Smooth muscle cell (in vitro differentiated cells): ENCODE results near the gene TGFBR2. TPM values are rescaled to one million over a fixed set of nuclear protein-coding genes. Genes with fewer than 3 reads are reported as not detected.

Source experiments
- DNase-seq: peaks from one replicate; lab custom pipeline; 2025; ENCODE audit not compliant: unreplicated experiment; lab: John Stamatoyannopoulos, UW
- H2AFZ ChIP-seq: fragments of 200-600 bp; sonication (generic); 2 replicates; pipeline ENCODE4 v1.6.0; 2016; ENCODE audit warnings: antibody characterized with exemption, low read depth, mild to moderate bottlenecking
- H3F3A ChIP-seq: fragments of 200-600 bp; sonication (generic); 2 replicates; pipeline ENCODE4 v1.6.0; 2017; ENCODE audit warnings: antibody characterized with exemption, low read depth
- H3K27ac ChIP-seq: fragments of 200-600 bp; sonication (generic); 2 replicates; pipeline ENCODE4 v1.5.1; 2016; ENCODE audit warnings: low read depth, mild to moderate bottlenecking
- H3K27me3 ChIP-seq: fragments of 200-600 bp; sonication (generic); 2 replicates; pipeline ENCODE4 v1.6.1; 2016; ENCODE audit warnings: low read depth, mild to moderate bottlenecking
- H3K36me3 ChIP-seq: fragments of 200-600 bp; sonication (generic); 2 replicates; pipeline ENCODE4 v1.5.1; 2016; ENCODE audit warnings: low read depth
- H3K4me1 ChIP-seq: fragments of 200-600 bp; sonication (generic); 2 replicates; pipeline ENCODE4 v1.5.1; 2016; ENCODE audit warnings: low read depth
- H3K4me2 ChIP-seq: fragments of 200-600 bp; sonication (generic); 2 replicates; pipeline ENCODE4 v1.6.0; 2016; ENCODE audit warnings: mild to moderate bottlenecking
- H3K4me3 ChIP-seq: fragments of 200-600 bp; sonication (generic); 2 replicates; pipeline ENCODE4 v1.5.1; 2016; ENCODE audit warnings: mild to moderate bottlenecking
- H3K79me2 ChIP-seq: fragments of 200-600 bp; sonication (generic); 2 replicates; pipeline ENCODE4 v1.6.0; 2016; ENCODE audit warnings: low read depth, mild to moderate bottlenecking
- H3K9ac ChIP-seq: fragments of 200-600 bp; sonication (generic); 2 replicates; pipeline ENCODE4 v1.6.0; 2016; ENCODE audit warnings: low read depth
- H3K9me3 ChIP-seq: fragments of 200-600 bp; sonication (generic); replicated peaks from 2 replicates; pipeline ENCODE4 v1.5.1; 2016; ENCODE audit warnings: low read depth
- H4K20me1 ChIP-seq: fragments of 200-600 bp; sonication (generic); 2 replicates; pipeline ENCODE4 v1.6.0; 2016; ENCODE audit warnings: low read depth
- whole genome bisulfite sequencing: methylation state at CpG from one replicate; pipeline ENCODE4 v1.1.7; 2016; ENCODE audit warnings: low lambda C conversion rate; 5-methylcytosine and 5-hydroxymethylcytosine counted together
- polyA plus RNA-seq: library from polyadenylated mRNA; unstranded; fragments of >200 nt; fragmentation: Nextera tagmentation; extraction: Ambion mirVana; gene quantifications from 2 replicates; pipeline ENCODE4 v1.2.1, GENCODE V29; 2016
- total RNA-seq: library from RNA; depleted of rRNA; stranded (reverse); fragments of >200 nt; gene quantifications from 2 replicates; pipeline ENCODE4 v1.2.3, GENCODE V29; 2014
- TF ChIP-seq, protein P1 (sequence below): fragments of 200-600 bp; sonication (generic); IDR thresholded peaks from 2 replicates; pipeline ENCODE4 v1.5.1; 2017; ENCODE audit warnings: borderline replicate concordance, mild to moderate bottlenecking, antibody characterized with exemption; ENCODE audit not compliant: insufficient read depth, poor library complexity, severe bottlenecking

Gene TGFBR2
- total RNA-seq, result 53.7 and 60.9 TPM in 2 replicates
- polyA plus RNA-seq, result 37.5 and 39.6 TPM in 2 replicates

DNA sequence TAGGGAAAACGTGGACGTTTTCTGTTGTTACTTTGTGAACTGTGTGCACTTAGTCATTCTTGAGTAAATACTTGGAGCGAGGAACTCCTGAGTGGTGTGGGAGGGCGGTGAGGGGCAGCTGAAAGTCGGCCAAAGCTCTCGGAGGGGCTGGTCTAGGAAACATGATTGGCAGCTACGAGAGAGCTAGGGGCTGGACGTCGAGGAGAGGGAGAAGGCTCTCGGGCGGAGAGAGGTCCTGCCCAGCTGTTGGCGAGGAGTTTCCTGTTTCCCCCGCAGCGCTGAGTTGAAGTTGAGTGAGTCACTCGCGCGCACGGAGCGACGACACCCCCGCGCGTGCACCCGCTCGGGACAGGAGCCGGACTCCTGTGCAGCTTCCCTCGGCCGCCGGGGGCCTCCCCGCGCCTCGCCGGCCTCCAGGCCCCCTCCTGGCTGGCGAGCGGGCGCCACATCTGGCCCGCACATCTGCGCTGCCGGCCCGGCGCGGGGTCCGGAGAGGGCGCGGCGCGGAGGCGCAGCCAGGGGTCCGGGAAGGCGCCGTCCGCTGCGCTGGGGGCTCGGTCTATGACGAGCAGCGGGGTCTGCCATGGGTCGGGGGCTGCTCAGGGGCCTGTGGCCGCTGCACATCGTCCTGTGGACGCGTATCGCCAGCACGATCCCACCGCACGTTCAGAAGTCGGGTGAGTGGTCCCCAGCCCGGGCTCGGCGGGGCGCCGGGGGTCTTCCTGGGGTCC, at the start of gene TGFBR2:
TSS of gene TGFBR2 (plus strand) at position 301 of the 731 bp plus-strand sequence. CDS start at position 584, 283 bp downstream.
- peak within 1 kb of the TSS; percentile 98 for H2AFZ ChIP-seq
- peaks cover 30% of the 10 kb centered on the region for H4K20me1 ChIP-seq
- TF ChIP-seq, protein P1, sequence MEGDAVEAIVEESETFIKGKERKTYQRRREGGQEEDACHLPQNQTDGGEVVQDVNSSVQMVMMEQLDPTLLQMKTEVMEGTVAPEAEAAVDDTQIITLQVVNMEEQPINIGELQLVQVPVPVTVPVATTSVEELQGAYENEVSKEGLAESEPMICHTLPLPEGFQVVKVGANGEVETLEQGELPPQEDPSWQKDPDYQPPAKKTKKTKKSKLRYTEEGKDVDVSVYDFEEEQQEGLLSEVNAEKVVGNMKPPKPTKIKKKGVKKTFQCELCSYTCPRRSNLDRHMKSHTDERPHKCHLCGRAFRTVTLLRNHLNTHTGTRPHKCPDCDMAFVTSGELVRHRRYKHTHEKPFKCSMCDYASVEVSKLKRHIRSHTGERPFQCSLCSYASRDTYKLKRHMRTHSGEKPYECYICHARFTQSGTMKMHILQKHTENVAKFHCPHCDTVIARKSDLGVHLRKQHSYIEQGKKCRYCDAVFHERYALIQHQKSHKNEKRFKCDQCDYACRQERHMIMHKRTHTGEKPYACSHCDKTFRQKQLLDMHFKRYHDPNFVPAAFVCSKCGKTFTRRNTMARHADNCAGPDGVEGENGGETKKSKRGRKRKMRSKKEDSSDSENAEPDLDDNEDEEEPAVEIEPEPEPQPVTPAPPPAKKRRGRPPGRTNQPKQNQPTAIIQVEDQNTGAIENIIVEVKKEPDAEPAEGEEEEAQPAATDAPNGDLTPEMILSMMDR, result peak; percentile 27
- no peaks in the 10 kb centered on the region for H3K27me3 ChIP-seq
- DNase-seq, result peak; percentile 66
- H3K4me3 ChIP-seq, result peak within 1 kb of the TSS; percentile 88
- peak within 1 kb of the TSS; percentile 93 for H3K9ac ChIP-seq
- peak within 1 kb of the TSS; percentile 93 for H3K4me2 ChIP-seq
- WGBS, result under 1% methylated on average over 64 of the region's 71 CpGs
- peaks cover 5% of the 10 kb centered on the region for H3K4me1 ChIP-seq
- no peaks in the 10 kb centered on the region for H3K36me3 ChIP-seq
- H3F3A ChIP-seq, result no peaks in the 10 kb centered on the region
- H3K27ac ChIP-seq, result peak within 1 kb of the TSS; percentile 81
- H3K9me3 ChIP-seq, result no peaks in the 10 kb centered on the region
- peaks cover 49% of the 10 kb centered on the region for H3K79me2 ChIP-seq

DNA sequence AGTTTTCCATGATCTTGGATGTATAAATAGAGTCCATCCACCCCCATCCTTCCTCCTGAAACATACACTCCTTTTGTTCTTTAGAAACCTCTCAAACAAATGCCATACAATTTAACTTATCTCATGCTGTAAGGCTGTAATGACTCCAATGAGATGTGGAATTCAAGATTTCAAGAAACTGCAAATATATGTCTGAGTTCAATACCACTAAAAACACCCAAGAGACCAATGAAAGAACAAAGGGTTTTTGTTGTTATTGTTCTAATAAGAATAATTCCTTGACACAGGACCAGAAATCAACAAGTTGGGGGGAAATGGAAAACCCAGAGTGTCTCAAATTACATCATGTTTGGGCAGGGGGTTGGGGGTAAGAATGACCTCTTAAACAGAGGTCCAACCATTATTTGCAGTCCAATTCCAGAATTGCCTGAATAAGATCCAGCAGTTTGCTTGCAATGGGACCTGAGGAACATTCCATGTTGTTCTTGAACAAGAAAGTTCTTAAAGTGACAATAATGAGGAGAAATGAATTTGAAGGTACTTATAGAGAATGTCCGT, 48.6 kb upstream of the TGFBR2 start:
- no peak overlapping the region for H3K4me2 ChIP-seq
- TF ChIP-seq, protein P1, result no peak
- H4K20me1 ChIP-seq, result no peaks in the 10 kb centered on the region
- no peak overlapping the region for H3K27ac ChIP-seq
- no peaks in the 10 kb centered on the region for H3K36me3 ChIP-seq
- no peaks in the 10 kb centered on the region for H3K27me3 ChIP-seq
- H3K79me2 ChIP-seq, result no peaks in the 10 kb centered on the region
- no peak for DNase-seq
- peaks cover 6% of the 10 kb centered on the region for H3F3A ChIP-seq
- no peak overlapping the region for H2AFZ ChIP-seq
- H3K4me1 ChIP-seq, result peaks cover 9% of the 10 kb centered on the region
- 96% methylated on average over 1 of the region's 1 CpG for WGBS
- H3K9me3 ChIP-seq, result no peaks in the 10 kb centered on the region
- no peak overlapping the region for H3K4me3 ChIP-seq
- no peak overlapping the region for H3K9ac ChIP-seq

DNA sequence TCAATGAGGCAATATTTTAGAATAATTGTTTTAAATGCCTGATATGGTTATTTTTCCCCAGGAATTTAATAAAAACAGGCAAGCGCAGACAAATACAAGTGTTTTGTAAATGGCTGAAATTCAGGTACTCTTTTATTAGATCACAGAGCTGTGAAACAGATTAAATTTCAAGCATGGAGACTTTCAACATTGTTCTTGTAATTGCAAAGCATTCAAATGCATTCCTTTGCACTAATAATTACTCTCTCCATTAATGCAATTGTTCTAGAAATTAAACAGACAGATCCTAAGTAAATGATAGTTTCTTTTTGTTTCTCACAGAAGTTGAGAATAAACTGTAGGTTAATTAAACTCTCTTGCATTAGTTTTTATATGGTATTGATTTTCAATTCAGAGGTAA, 42.4 kb upstream of the TGFBR2 start:
- H2AFZ ChIP-seq, result no peak overlapping the region
- H3K4me2 ChIP-seq, result no peak overlapping the region
- 100% methylated on average over 1 of the region's 1 CpG for WGBS
- no peak overlapping the region for H3K27ac ChIP-seq
- no peak overlapping the region for H3K9ac ChIP-seq
- no peak overlapping the region for H3K4me3 ChIP-seq
- H3K4me1 ChIP-seq, result no peaks in the 10 kb centered on the region
- H3K79me2 ChIP-seq, result no peaks in the 10 kb centered on the region
- no peaks in the 10 kb centered on the region for H3K9me3 ChIP-seq
- H3K27me3 ChIP-seq, result no peaks in the 10 kb centered on the region
- TF ChIP-seq, protein P1, result no peak
- H4K20me1 ChIP-seq, result no peaks in the 10 kb centered on the region
- H3F3A ChIP-seq, result no peaks in the 10 kb centered on the region
- DNase-seq, result no peak
- no peaks in the 10 kb centered on the region for H3K36me3 ChIP-seq
